HL-60 (cell line): ENCODE data around the gene SDCCAG8.

Experiments used
- DNase-seq, 2 experiments: peaks; one replicate each; pipeline ENCODE4 v3.0.0-alpha.2; 2010 to 2020; ENCODE audit warnings: low read depth in 1 of 2, low spot score in 1 of 2
- H3K27ac ChIP-seq: fragments of 250-450 bp; sonication (Bioruptor Pico); replicated peaks from 2 replicates; pipeline ENCODE4 v1.5.1; 2020; ENCODE audit warnings: mild to moderate bottlenecking, moderate library complexity
- H3K27me3 ChIP-seq: fragments of 250-450 bp; sonication (Bioruptor Pico); 2 replicates; pipeline ENCODE4 v1.5.1; 2021; ENCODE audit warnings: mild to moderate bottlenecking, moderate library complexity; ENCODE audit not compliant: insufficient read depth, poor library complexity, severe bottlenecking
- H3K4me3 ChIP-seq: replicated peaks from 2 replicates; pipeline ENCODE4 v1.5.1; 2011; ENCODE audit warnings: mild to moderate bottlenecking, control low read depth, low read length; ENCODE audit not compliant: insufficient read depth
- CTCF ChIP-seq: IDR thresholded peaks from one replicate; pipeline ENCODE4 v1.5.1; 2011; ENCODE audit warnings: low read length, control low read depth, inconsistent platforms; ENCODE audit not compliant: insufficient read depth
- GABPA ChIP-seq: IDR thresholded peaks from 2 replicates; pipeline ENCODE4 v1.6.1; 2012; ENCODE audit warnings: low read depth
- POLR2AphosphoS5 ChIP-seq: IDR thresholded peaks from 2 replicates; pipeline ENCODE4 v1.6.1; 2012; ENCODE audit warnings: low read depth
- SPI1 ChIP-seq: IDR thresholded peaks from 2 replicates; pipeline ENCODE4 v1.6.1; 2012; ENCODE audit warnings: low read depth, mild to moderate bottlenecking, borderline replicate concordance
- TF ChIP-seq, protein P1 (sequence below): IDR thresholded peaks from 2 replicates; pipeline ENCODE4 v1.6.1; 2012; ENCODE audit warnings: low read depth; ENCODE audit not compliant: insufficient replicate concordance

SDCCAG8 gene

GRCh38 chr1:243455760-243456651, 200.2 kb downstream of the SDCCAG8 start:
- Histone ChIP-seq H3K27ac (no peak overlapping the region), H3K27me3 (no peaks in the 10 kb centered on the region), H3K4me3 (no peak overlapping the region)
- TF ChIP-seq GABPA (no peak), CTCF (no peak), SPI1 (no peak), POLR2AphosphoS5 (no peak)
- TF ChIP-seq, protein P1, sequence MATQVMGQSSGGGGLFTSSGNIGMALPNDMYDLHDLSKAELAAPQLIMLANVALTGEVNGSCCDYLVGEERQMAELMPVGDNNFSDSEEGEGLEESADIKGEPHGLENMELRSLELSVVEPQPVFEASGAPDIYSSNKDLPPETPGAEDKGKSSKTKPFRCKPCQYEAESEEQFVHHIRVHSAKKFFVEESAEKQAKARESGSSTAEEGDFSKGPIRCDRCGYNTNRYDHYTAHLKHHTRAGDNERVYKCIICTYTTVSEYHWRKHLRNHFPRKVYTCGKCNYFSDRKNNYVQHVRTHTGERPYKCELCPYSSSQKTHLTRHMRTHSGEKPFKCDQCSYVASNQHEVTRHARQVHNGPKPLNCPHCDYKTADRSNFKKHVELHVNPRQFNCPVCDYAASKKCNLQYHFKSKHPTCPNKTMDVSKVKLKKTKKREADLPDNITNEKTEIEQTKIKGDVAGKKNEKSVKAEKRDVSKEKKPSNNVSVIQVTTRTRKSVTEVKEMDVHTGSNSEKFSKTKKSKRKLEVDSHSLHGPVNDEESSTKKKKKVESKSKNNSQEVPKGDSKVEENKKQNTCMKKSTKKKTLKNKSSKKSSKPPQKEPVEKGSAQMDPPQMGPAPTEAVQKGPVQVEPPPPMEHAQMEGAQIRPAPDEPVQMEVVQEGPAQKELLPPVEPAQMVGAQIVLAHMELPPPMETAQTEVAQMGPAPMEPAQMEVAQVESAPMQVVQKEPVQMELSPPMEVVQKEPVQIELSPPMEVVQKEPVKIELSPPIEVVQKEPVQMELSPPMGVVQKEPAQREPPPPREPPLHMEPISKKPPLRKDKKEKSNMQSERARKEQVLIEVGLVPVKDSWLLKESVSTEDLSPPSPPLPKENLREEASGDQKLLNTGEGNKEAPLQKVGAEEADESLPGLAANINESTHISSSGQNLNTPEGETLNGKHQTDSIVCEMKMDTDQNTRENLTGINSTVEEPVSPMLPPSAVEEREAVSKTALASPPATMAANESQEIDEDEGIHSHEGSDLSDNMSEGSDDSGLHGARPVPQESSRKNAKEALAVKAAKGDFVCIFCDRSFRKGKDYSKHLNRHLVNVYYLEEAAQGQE: no peak
- no peak for DNase-seq

GRCh38 chr1:243457363-243457982, 201.6 kb downstream of the SDCCAG8 start:
- H3K27ac ChIP-seq: no peak overlapping the region
- H3K4me3 ChIP-seq: no peak overlapping the region
- TF ChIP-seq POLR2AphosphoS5: no peak
- no peak for TF ChIP-seq GABPA
- no peak for TF ChIP-seq CTCF
- TF ChIP-seq, protein P1: no peak
- no peak for TF ChIP-seq SPI1
- H3K27me3 ChIP-seq: no peaks in the 10 kb centered on the region
- DNase-seq: no peak

GRCh38 chr1:243459059-243459458, 203.2 kb downstream of the SDCCAG8 start:
- H3K27ac ChIP-seq: peak overlapping the region; percentile 58
- no peak overlapping the region for H3K4me3 ChIP-seq
- TF ChIP-seq POLR2AphosphoS5: no peak
- peak; percentile 100 for TF ChIP-seq SPI1
- no peak for TF ChIP-seq GABPA
- TF ChIP-seq, protein P1: no peak
- TF ChIP-seq CTCF: no peak
- peak in 1 of 2 experiments; percentile 74 for DNase-seq
- no peaks in the 10 kb centered on the region for H3K27me3 ChIP-seq
